Measurements from ENCODE around the gene KIF1A. TPM values are rescaled to one million over a fixed set of nuclear protein-coding genes. Genes with fewer than 3 reads are reported as not detected.

KIF1A gene
- total RNA-seq, 2 experiments from 2014 or later, result not detected

DNA sequence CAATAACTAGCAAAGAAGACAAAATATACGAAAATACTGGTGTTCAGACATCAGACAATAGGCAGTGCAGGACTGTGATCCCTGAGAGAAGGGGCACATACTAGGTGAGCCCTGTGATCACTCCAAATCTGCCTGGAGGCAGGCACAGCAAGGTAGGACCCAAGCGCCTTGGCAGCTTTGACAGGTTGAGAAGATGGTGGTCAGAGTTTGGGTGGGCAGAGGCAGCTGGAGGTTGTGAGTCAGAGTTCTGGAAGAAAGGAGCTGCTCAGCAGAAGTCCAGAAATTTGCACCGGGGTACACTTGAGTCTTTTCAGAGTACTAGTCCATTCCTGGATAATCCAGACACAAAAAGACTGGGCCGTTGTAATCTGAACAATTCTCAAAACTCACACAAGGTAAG, 14.0 kb downstream of the KIF1A start:
- Histone ChIP-seq H3K27me3 (ENCODE audit: control insufficient read depth in 1 of 2, insufficient read depth in 2 of 2, low read length in 2 of 2) (peaks cover 3 to 4% of the 10 kb centered on the region in 2 experiments), H3K9me3 (ENCODE audit: control insufficient read depth in 1 of 2, insufficient read depth in 1 of 2, low read length in 2 of 2) (peaks cover 0 to 4% of the 10 kb centered on the region in 2 experiments), H3K36me3 (ENCODE audit: insufficient read depth, low read length) (no peaks in the 10 kb centered on the region), H3K4me1 (ENCODE audit: insufficient read depth, low read length) (no peaks in the 10 kb centered on the region), H3K4me3 (ENCODE audit: low read length) (no peak overlapping the region), H3K27ac (ENCODE audit: low read depth in 1 of 2, low read length in 2 of 2) (no peak overlapping the region)
- Mint-ChIP-seq H3K27me3 (peaks cover 22% of the 10 kb centered on the region), H3K27ac (no peak overlapping the region), H3K4me1 (ENCODE audit: low read depth) (no peaks in the 10 kb centered on the region), H3K4me3 (no peak overlapping the region), H3K36me3 (ENCODE audit: low read depth) (no peaks in the 10 kb centered on the region), H3K9me3 (peaks cover 5% of the 10 kb centered on the region)
- intact Hi-C loops (cut with DNase I, micrococcal nuclease), result no loop called here
- no peak for TF ChIP-seq CTCF (IDR thresholded peaks at IDR 0.05)
- peak in 1 of 14 experiments; percentile 10 for DNase-seq
- CTCF ChIA-PET, result no interaction called here
- POLR2A ChIA-PET, result no interaction called here
- ATAC-seq (ENCODE audit: poor library complexity), result no peak

GRCh38 chr2:240803191-240803590, 16.8 kb downstream of the KIF1A start:
- no peaks in the 10 kb centered on the region for H3K36me3 Mint-ChIP-seq (ENCODE audit: low read depth)
- Histone ChIP-seq H3K4me1 (ENCODE audit: insufficient read depth, low read length) (no peaks in the 10 kb centered on the region), H3K4me3 (ENCODE audit: low read length) (no peak overlapping the region), H3K36me3 (ENCODE audit: insufficient read depth, low read length) (no peaks in the 10 kb centered on the region), H3K27ac (ENCODE audit: low read depth in 1 of 2, low read length in 2 of 2) (no peak overlapping the region), H3K9me3 (ENCODE audit: control insufficient read depth in 1 of 2, insufficient read depth in 1 of 2, low read length in 2 of 2) (peaks cover 4% of the 10 kb centered on the region in 2 experiments), H3K27me3 (ENCODE audit: control insufficient read depth in 1 of 2, insufficient read depth in 2 of 2, low read length in 2 of 2) (peaks cover 3 to 6% of the 10 kb centered on the region in 2 experiments)
- no peak for TF ChIP-seq CTCF (IDR thresholded peaks at IDR 0.05)
- POLR2A ChIA-PET, result no interaction called here
- no peak for ATAC-seq (ENCODE audit: poor library complexity)
- intact Hi-C loops (cut with DNase I, micrococcal nuclease), result no loop called here
- H3K9me3 Mint-ChIP-seq, result peaks cover 5% of the 10 kb centered on the region
- H3K4me1 Mint-ChIP-seq (ENCODE audit: low read depth), result no peaks in the 10 kb centered on the region
- H3K27me3 Mint-ChIP-seq, result peaks cover 29% of the 10 kb centered on the region
- H3K4me3 Mint-ChIP-seq, result no peak overlapping the region
- CTCF ChIA-PET, result interaction anchor here (0.9 kb wide), 1 partner anchor 37 kb away, joined by 3 read pairs; no protein-coding TSS in a partner anchor
- DNase-seq, result no peak
- no peak overlapping the region for H3K27ac Mint-ChIP-seq

DNA sequence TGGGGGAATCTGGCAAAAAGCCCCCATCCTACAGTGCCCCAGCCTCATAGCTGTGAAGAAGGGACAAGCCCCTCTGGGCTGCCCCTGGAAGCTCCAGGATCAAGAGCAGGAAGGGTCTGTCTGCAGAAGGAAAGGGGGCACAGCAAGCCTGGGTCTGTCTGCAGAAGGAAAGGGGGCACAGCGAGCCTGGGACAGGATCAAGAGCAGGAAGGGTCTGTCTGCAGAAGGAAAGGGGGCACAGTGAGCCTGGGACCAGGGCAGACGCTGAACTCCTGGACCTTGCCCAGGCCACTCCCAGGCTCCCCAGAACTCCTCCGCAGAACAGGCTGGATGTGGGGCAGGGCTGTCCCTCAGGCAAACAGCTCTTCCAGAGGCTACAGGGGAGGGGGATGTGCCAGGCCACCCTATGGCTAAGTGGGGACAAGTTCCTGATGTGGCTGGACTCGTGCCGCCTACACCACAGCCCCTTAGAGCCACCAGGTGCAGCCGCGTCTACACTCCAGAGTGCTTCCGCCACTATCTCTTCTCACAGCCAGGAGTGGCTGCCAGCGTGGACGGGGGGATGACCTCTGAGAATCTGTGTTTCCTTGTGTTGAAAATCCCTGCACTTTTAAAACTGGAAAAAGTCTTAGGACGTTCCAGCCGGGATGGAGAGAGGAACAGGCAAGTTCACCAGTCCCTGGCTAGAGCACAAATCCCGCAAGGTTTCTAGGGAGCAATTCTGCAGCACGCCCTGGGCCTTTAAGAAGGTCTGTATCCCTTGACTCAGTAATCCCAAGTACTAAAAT, 20.8 kb downstream of the KIF1A start:
- H3K9me3 ChIP-seq (ENCODE audit: control insufficient read depth in 1 of 2, insufficient read depth in 1 of 2, low read length in 2 of 2), result peaks cover 0 to 4% of the 10 kb centered on the region in 2 experiments
- Mint-ChIP-seq H3K4me1 (ENCODE audit: low read depth) (no peaks in the 10 kb centered on the region), H3K27ac (no peak overlapping the region), H3K9me3 (peaks cover 1% of the 10 kb centered on the region), H3K27me3 (peaks cover 41% of the 10 kb centered on the region), H3K36me3 (ENCODE audit: low read depth) (no peaks in the 10 kb centered on the region), H3K4me3 (no peak overlapping the region)
- no peaks in the 10 kb centered on the region for H3K36me3 ChIP-seq (ENCODE audit: insufficient read depth, low read length)
- peaks cover 3 to 6% of the 10 kb centered on the region in 2 experiments for H3K27me3 ChIP-seq (ENCODE audit: control insufficient read depth in 1 of 2, insufficient read depth in 2 of 2, low read length in 2 of 2)
- no peak overlapping the region for H3K4me3 ChIP-seq (ENCODE audit: low read length)
- TF ChIP-seq CTCF (IDR thresholded peaks at IDR 0.05), result no peak
- POLR2A ChIA-PET, result no interaction called here
- CTCF ChIA-PET, result no interaction called here
- H3K27ac ChIP-seq (ENCODE audit: low read depth in 1 of 2, low read length in 2 of 2), result no peak overlapping the region
- DNase-seq, result peak in 3 of 14 experiments; percentile 2 to 25 (median 5)
- intact Hi-C loops (cut with DNase I, micrococcal nuclease), result loop anchor here in 1 of 2 experiments (10.0 kb wide), 1 partner anchor 86 kb away; no protein-coding TSS in a partner anchor
- no peaks in the 10 kb centered on the region for H3K4me1 ChIP-seq (ENCODE audit: insufficient read depth, low read length)
- no peak for ATAC-seq (ENCODE audit: poor library complexity)
